HUES6 (cell line): Measurements from ENCODE around the gene ERVK3-1.
"Not testable (repeated sequence)": the region's sequence is repeated elsewhere in the genome, so short reads cannot be mapped to it uniquely, and the experiment has no call there.

Source experiments
- H3K27ac ChIP-seq: 2 replicates; pipeline ENCODE4 v1.7.0; 2013; ENCODE audit warnings: low read depth, mild to moderate bottlenecking, low read length, inconsistent platforms
- H3K27me3 ChIP-seq: 2 replicates; pipeline ENCODE4 v1.6.1; 2013; ENCODE audit warnings: low read length; ENCODE audit not compliant: control insufficient read depth, insufficient read depth
- H3K36me3 ChIP-seq: 2 replicates; pipeline ENCODE4 v1.6.1; 2013; ENCODE audit warnings: low read length; ENCODE audit not compliant: control insufficient read depth, insufficient read depth
- H3K4me1 ChIP-seq: 2 replicates; pipeline ENCODE4 v1.6.1; 2013; ENCODE audit warnings: low read length; ENCODE audit not compliant: control insufficient read depth, insufficient read depth
- H3K4me3 ChIP-seq: 2 replicates; pipeline ENCODE4 v1.5.1; 2013; ENCODE audit warnings: low read depth, low read length
- H3K9ac ChIP-seq: one replicate; pipeline ENCODE4 v1.6.1; 2013; ENCODE audit warnings: mild to moderate bottlenecking, low read length
- H3K9me3 ChIP-seq: 2 replicates; pipeline ENCODE4 v1.6.1; 2013; ENCODE audit warnings: low read depth, low read length; ENCODE audit not compliant: control insufficient read depth, insufficient read depth

The ERVK3-1 gene

GRCh38 chr19:58304748-58305064, 471 bp upstream of the ERVK3-1 start:
- Histone ChIP-seq H3K4me3 (peak overlapping the region; percentile 92), H3K4me1 (no peaks in the 10 kb centered on the region), H3K36me3 (peaks cover 43% of the 10 kb centered on the region), H3K27me3 (no peaks in the 10 kb centered on the region), H3K9me3 (no peaks in the 10 kb centered on the region), H3K9ac (no peak overlapping the region), H3K27ac (no peak overlapping the region)

- Histone ChIP-seq H3K36me3 (peaks cover 31% of the 10 kb centered on the region), H3K4me1 (no peaks in the 10 kb centered on the region), H3K27me3 (no peaks in the 10 kb centered on the region), H3K9me3 (no peaks in the 10 kb centered on the region), H3K9ac (peak overlapping the region; percentile 90), H3K27ac (no peak overlapping the region), H3K4me3 (peak overlapping the region; percentile 92)
Observed at GRCh38 chr19:58305932-58306323, 751 bp downstream of the ERVK3-1 start.

- Histone ChIP-seq H3K4me1 (no peaks in the 10 kb centered on the region), H3K27me3 (no peaks in the 10 kb centered on the region), H3K4me3 (no peak overlapping the region), H3K9ac (no peak overlapping the region), H3K36me3 (peaks cover 40% of the 10 kb centered on the region), H3K9me3 (no peaks in the 10 kb centered on the region), H3K27ac (no peak overlapping the region)
Observed at GRCh38 chr19:58307736-58308135, 2.6 kb downstream of the ERVK3-1 start.

- H3K36me3 ChIP-seq: peaks cover 65% of the 10 kb centered on the region
- H3K9ac ChIP-seq, H3K4me3 ChIP-seq, H3K27ac ChIP-seq, H3K9me3 ChIP-seq, H3K4me1 ChIP-seq, H3K27me3 ChIP-seq: not testable (repeated sequence)
Observed at GRCh38 chr19:58310685-58311084, 5.5 kb downstream of the ERVK3-1 start.

GRCh38 chr19:58311345-58311865, 6.2 kb downstream of the ERVK3-1 start:
- Histone ChIP-seq H3K9ac (no peak overlapping the region), H3K36me3 (peaks cover 69% of the 10 kb centered on the region), H3K27me3 (no peaks in the 10 kb centered on the region), H3K4me3 (no peak overlapping the region), H3K4me1 (no peaks in the 10 kb centered on the region), H3K9me3 (no peaks in the 10 kb centered on the region), H3K27ac (no peak overlapping the region)

GRCh38 chr19:58315580-58315979, 10.4 kb downstream of the ERVK3-1 start:
- Histone ChIP-seq H3K27me3 (no peaks in the 10 kb centered on the region), H3K4me1 (no peaks in the 10 kb centered on the region), H3K9ac (no peak overlapping the region), H3K4me3 (no peak overlapping the region), H3K9me3 (no peaks in the 10 kb centered on the region), H3K36me3 (peaks cover 45% of the 10 kb centered on the region), H3K27ac (no peak overlapping the region)

GRCh38 chr19:58317476-58318072, 12.4 kb downstream of the ERVK3-1 start:
- H3K4me3 ChIP-seq: no peak overlapping the region
- H3K9me3 ChIP-seq: no peaks in the 10 kb centered on the region
- H3K27ac ChIP-seq: no peak overlapping the region
- H3K4me1 ChIP-seq: no peaks in the 10 kb centered on the region
- no peaks in the 10 kb centered on the region for H3K27me3 ChIP-seq
- no peak overlapping the region for H3K9ac ChIP-seq
- H3K36me3 ChIP-seq: peaks cover 31% of the 10 kb centered on the region

GRCh38 chr19:58318297-58318696, 13.1 kb downstream of the ERVK3-1 start:
- Histone ChIP-seq H3K9ac (no peak overlapping the region), H3K4me1 (no peaks in the 10 kb centered on the region), H3K27me3 (no peaks in the 10 kb centered on the region), H3K4me3 (no peak overlapping the region), H3K36me3 (peaks cover 24% of the 10 kb centered on the region), H3K9me3 (no peaks in the 10 kb centered on the region), H3K27ac (no peak overlapping the region)

GRCh38 chr19:58319241-58319640, 14.1 kb downstream of the ERVK3-1 start:
- peaks cover 16% of the 10 kb centered on the region for H3K36me3 ChIP-seq
- no peaks in the 10 kb centered on the region for H3K9me3 ChIP-seq
- no peaks in the 10 kb centered on the region for H3K27me3 ChIP-seq
- no peak overlapping the region for H3K27ac ChIP-seq
- no peak overlapping the region for H3K9ac ChIP-seq
- H3K4me3 ChIP-seq: no peak overlapping the region
- H3K4me1 ChIP-seq: no peaks in the 10 kb centered on the region

GRCh38 chr19:58325311-58326022, 20.3 kb downstream of the ERVK3-1 start:
- Histone ChIP-seq H3K4me3 (peak overlapping the region; percentile 81; the same call in 1 of the 2 replicates), H3K27ac (no peak overlapping the region), H3K9ac (no peak overlapping the region), H3K27me3 (no peaks in the 10 kb centered on the region), H3K36me3 (no peaks in the 10 kb centered on the region), H3K4me1 (no peaks in the 10 kb centered on the region), H3K9me3 (no peaks in the 10 kb centered on the region)

- no peaks in the 10 kb centered on the region for H3K4me1 ChIP-seq
- peak overlapping the region; percentile 80 for H3K9ac ChIP-seq
- no peak overlapping the region for H3K27ac ChIP-seq
- H3K4me3 ChIP-seq: peak overlapping the region; percentile 81
- no peaks in the 10 kb centered on the region for H3K36me3 ChIP-seq
- H3K9me3 ChIP-seq: no peaks in the 10 kb centered on the region
- H3K27me3 ChIP-seq: no peaks in the 10 kb centered on the region
Observed at GRCh38 chr19:58326501-58326913, 21.3 kb downstream of the ERVK3-1 start.
